ENCODE measurements around the gene HRH4.

The HRH4 gene

GRCh38 chr18:24436939-24437338 lies 23.5 kb upstream of the HRH4 start:
- no peaks in the 10 kb centered on the region for H3F3A ChIP-seq (ENCODE audit: insufficient read depth, low read length)
- TF ChIP-seq EZH2phosphoT487 (IDR thresholded peaks at IDR 0.05; ENCODE audit: low read length) (no peak), CTCF (IDR thresholded peaks at IDR 0.05; ENCODE audit: low read length) (no peak), EZH2 (optimal IDR thresholded peaks at IDR 0.05; ENCODE audit: low read depth, low read length) (no peak)

GRCh38 chr18:24443870-24444269 lies 16.6 kb upstream of the HRH4 start:
- H3K9me2 ChIP-seq (replicated peaks; ENCODE audit: insufficient read depth, low read length) = no peaks in the 10 kb centered on the region
- no peaks in the 10 kb centered on the region for H3K79me2 ChIP-seq (ENCODE audit: low read length)
- peak; percentile 56 for DNase-seq
- H4K20me1 ChIP-seq (ENCODE audit: insufficient read depth, low read length) = no peaks in the 10 kb centered on the region
- no peaks in the 10 kb centered on the region for H3K36me3 ChIP-seq (replicated peaks; ENCODE audit: insufficient read depth, low read length)
- no peak overlapping the region for H2AFZ ChIP-seq (ENCODE audit: low read length)
- no peak overlapping the region for H3K4me3 ChIP-seq (ENCODE audit: low read length)
- H3K4me1 ChIP-seq (ENCODE audit: low read length) = peaks cover 43% of the 10 kb centered on the region
- no peaks in the 10 kb centered on the region for H3K27me3 ChIP-seq (replicated peaks; ENCODE audit: insufficient read depth, low read length)
- peaks cover 27% of the 10 kb centered on the region for H3F3A ChIP-seq (ENCODE audit: insufficient read depth, low read length)
- TF ChIP-seq EZH2 (optimal IDR thresholded peaks at IDR 0.05; ENCODE audit: low read depth, low read length) = no peak
- TF ChIP-seq CTCF (IDR thresholded peaks at IDR 0.05; ENCODE audit: low read length) = no peak
- TF ChIP-seq EZH2phosphoT487 (IDR thresholded peaks at IDR 0.05; ENCODE audit: low read length) = no peak
- H3K27ac ChIP-seq (ENCODE audit: low read length) = peak overlapping the region; percentile 14; the same call in 1 of the 2 replicates
- no peaks in the 10 kb centered on the region for H3K9me3 ChIP-seq (replicated peaks; ENCODE audit: insufficient read depth, low read length)
- peak overlapping the region; percentile 10 for H3K4me2 ChIP-seq (ENCODE audit: low read depth, low read length)
- no peak overlapping the region for H3K9ac ChIP-seq (ENCODE audit: low read length)

More at GRCh38 chr18:24436939-24437338, 23.5 kb upstream of the HRH4 start:
- H3K27me3 ChIP-seq (replicated peaks; ENCODE audit: insufficient read depth, low read length) = no peaks in the 10 kb centered on the region
- H3K4me2 ChIP-seq (ENCODE audit: low read depth, low read length) = no peak overlapping the region
- H2AFZ ChIP-seq (ENCODE audit: low read length) = no peak overlapping the region
- no peaks in the 10 kb centered on the region for H3K9me2 ChIP-seq (replicated peaks; ENCODE audit: insufficient read depth, low read length)
- no peak overlapping the region for H3K9ac ChIP-seq (ENCODE audit: low read length)
- no peaks in the 10 kb centered on the region for H3K36me3 ChIP-seq (replicated peaks; ENCODE audit: insufficient read depth, low read length)
- no peaks in the 10 kb centered on the region for H3K4me1 ChIP-seq (ENCODE audit: low read length)
- H3K4me3 ChIP-seq (ENCODE audit: low read length) = no peak overlapping the region
- H3K79me2 ChIP-seq (ENCODE audit: low read length) = no peaks in the 10 kb centered on the region
- H3K27ac ChIP-seq (ENCODE audit: low read length) = no peak overlapping the region
- no peaks in the 10 kb centered on the region for H3K9me3 ChIP-seq (replicated peaks; ENCODE audit: insufficient read depth, low read length)
- no peaks in the 10 kb centered on the region for H4K20me1 ChIP-seq (ENCODE audit: insufficient read depth, low read length)
- no peak for DNase-seq

- H2AFZ ChIP-seq (ENCODE audit: low read length) = no peak overlapping the region
- no peaks in the 10 kb centered on the region for H4K20me1 ChIP-seq (ENCODE audit: insufficient read depth, low read length)
- peak overlapping the region; percentile 10; the same call in 1 of the 2 replicates for H3K4me3 ChIP-seq (ENCODE audit: low read length)
- H3K4me2 ChIP-seq (ENCODE audit: low read depth, low read length) = peak overlapping the region; percentile 58
- H3K36me3 ChIP-seq (replicated peaks; ENCODE audit: insufficient read depth, low read length) = no peaks in the 10 kb centered on the region
- H3K4me1 ChIP-seq (ENCODE audit: low read length) = peaks cover 48% of the 10 kb centered on the region
- peak; percentile 49 for DNase-seq
- peaks cover 27% of the 10 kb centered on the region for H3F3A ChIP-seq (ENCODE audit: insufficient read depth, low read length)
- H3K9me3 ChIP-seq (replicated peaks; ENCODE audit: insufficient read depth, low read length) = no peaks in the 10 kb centered on the region
- H3K9me2 ChIP-seq (replicated peaks; ENCODE audit: insufficient read depth, low read length) = no peaks in the 10 kb centered on the region
- TF ChIP-seq CTCF (IDR thresholded peaks at IDR 0.05; ENCODE audit: low read length) (no peak), EZH2 (optimal IDR thresholded peaks at IDR 0.05; ENCODE audit: low read depth, low read length) (no peak), EZH2phosphoT487 (IDR thresholded peaks at IDR 0.05; ENCODE audit: low read length) (no peak)
- no peak overlapping the region for H3K9ac ChIP-seq (ENCODE audit: low read length)
- H3K79me2 ChIP-seq (ENCODE audit: low read length) = no peaks in the 10 kb centered on the region
- no peaks in the 10 kb centered on the region for H3K27me3 ChIP-seq (replicated peaks; ENCODE audit: insufficient read depth, low read length)
- peak overlapping the region; percentile 5; the same call in 1 of the 2 replicates for H3K27ac ChIP-seq (ENCODE audit: low read length)
Measured at GRCh38 chr18:24446453-24446852, 14.0 kb upstream of the HRH4 start.

All from MM.1S (cell line).